ENCODE results near the gene ZCCHC14.

GRCh38 chr16:87443016-87443415 lies 49.8 kb downstream of the ZCCHC14 start:
- TF ChIP-seq, protein P1, sequence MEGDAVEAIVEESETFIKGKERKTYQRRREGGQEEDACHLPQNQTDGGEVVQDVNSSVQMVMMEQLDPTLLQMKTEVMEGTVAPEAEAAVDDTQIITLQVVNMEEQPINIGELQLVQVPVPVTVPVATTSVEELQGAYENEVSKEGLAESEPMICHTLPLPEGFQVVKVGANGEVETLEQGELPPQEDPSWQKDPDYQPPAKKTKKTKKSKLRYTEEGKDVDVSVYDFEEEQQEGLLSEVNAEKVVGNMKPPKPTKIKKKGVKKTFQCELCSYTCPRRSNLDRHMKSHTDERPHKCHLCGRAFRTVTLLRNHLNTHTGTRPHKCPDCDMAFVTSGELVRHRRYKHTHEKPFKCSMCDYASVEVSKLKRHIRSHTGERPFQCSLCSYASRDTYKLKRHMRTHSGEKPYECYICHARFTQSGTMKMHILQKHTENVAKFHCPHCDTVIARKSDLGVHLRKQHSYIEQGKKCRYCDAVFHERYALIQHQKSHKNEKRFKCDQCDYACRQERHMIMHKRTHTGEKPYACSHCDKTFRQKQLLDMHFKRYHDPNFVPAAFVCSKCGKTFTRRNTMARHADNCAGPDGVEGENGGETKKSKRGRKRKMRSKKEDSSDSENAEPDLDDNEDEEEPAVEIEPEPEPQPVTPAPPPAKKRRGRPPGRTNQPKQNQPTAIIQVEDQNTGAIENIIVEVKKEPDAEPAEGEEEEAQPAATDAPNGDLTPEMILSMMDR (IDR thresholded peaks at IDR 0.05; ENCODE audit: insufficient read depth, low read depth, low read length): no peak
- no peak for TF ChIP-seq EZH2 (IDR thresholded peaks at IDR 0.05; ENCODE audit: insufficient read depth, low read length)
